GM19351 (cell line): Measurements from ENCODE around the gene PCBP3.
"Not testable (repeated sequence)": the region's sequence is repeated elsewhere in the genome, so short reads cannot be mapped to it uniquely, and the experiment has no call there.

Experiments used
- ATAC-seq: cut with Tn5 transposase; IDR thresholded peaks from one replicate; pipeline ENCODE4 v1.9.1; 2021; ENCODE audit warnings: mild to moderate bottlenecking, moderate library complexity; ENCODE audit not compliant: unreplicated experiment

PCBP3 gene

DNA sequence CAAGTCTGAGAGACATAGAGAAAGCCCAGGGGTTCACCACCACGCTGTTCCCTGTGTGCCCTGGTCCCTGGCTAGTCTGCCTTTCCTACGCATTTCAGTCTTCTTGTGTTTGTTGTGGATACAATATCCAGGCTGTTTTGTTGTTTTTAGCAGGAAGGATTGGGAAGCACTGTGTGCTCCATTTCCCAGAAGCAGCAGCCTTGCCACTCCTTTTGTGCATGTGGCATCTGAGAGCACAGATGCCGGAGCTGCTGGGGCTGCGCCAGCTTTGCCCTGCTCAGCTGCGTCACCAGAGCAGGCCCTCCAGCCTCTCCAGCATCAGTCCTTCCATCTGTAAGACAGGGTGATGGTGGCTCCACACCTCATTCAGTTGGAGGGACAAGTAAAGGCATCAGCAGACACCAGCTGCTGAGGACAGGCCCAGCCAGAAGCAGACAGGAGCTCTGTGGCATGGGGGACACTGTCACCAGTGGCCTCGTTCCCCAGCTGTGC is 243.6 kb downstream of the PCBP3 start:
- no peak for ATAC-seq

DNA sequence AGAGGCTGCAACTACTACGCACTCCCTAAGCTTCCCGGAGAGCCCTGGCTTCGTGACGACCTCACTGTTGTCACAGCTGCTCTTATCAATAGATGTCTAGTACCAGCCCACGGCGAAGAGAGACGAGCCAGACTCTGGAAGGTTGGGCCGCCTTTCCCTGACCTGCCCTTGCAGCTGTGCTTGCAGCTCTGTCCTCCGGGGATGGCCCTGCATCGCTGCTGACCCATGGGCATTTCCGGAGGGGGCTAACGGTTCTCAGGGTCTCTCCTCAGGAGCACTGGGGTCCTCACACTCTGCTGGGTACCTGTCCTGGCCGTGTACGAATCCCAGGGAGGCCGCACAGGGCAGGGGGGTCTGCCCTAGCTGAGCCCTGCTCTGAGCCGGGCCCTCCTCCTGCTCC is 244.3 kb downstream of the PCBP3 start:
- no peak for ATAC-seq

DNA sequence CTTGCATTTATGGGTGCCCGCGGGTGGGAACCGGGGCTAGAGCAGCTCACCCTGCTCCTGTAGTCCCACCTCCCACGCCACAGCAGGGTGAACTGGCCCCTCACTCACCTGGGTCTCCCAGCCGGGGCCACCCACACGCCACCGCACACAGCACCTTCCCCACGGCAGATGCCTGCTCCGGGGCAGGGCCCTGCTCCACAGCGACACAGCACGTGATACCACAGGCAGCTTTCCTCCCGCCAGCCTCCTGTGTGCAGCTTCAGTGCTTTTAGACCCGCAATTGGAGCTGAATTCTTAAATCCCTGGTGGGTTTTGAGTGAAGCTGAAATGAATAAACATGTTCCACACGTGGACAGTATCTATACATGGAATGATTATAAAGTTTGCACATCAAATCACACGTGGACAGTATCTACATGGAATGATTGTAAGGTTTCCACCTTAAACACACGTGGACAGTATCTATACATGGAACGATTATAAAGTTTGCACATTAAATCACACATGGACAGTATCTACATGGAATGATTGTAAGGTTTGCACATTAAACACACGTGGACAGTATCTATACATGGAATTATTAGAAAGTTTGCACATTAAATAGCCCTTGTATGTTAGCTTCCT is 245.0 kb downstream of the PCBP3 start:
- no peak for ATAC-seq

DNA sequence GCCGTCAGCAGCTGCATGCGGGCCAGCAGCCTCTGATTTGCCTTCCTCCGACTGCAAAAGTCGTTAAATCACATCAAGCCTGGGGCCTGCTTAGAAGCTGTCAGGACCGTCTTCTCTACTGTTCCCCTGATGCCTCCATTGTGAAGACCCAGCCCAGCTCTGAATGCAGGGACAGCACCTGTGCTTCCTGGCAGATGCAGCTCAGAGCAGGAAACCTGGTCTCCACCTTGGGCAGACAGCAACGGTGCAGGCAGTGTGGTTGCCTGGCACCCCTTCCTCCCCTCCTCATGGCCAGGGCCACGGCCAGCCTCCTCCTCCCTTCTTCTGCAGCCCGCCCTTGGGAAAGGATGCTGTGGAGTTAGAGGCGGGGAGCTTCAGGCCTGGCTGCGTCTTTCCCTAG is 245.7 kb downstream of the PCBP3 start:
- ATAC-seq, result no peak

DNA sequence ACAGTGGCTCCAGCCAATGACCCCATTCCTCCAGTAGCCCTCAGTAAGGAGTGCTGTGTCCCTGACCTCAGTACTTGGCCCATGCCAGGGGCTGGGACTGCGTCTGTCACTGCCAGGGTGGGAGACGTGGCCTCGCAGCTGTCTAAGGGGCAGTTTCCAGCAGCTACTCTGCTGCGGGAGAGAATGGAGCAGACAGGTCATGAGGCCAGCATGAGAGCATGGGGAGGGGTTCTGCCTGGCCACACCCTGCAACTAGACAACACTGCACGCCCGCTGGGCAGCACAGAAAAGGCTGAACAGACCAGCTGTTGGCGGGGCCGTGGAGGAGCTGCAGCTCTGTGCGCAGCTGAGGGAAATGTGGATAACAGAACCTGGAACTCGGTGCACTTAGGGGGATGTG is 246.4 kb downstream of the PCBP3 start:
- no peak for ATAC-seq

DNA sequence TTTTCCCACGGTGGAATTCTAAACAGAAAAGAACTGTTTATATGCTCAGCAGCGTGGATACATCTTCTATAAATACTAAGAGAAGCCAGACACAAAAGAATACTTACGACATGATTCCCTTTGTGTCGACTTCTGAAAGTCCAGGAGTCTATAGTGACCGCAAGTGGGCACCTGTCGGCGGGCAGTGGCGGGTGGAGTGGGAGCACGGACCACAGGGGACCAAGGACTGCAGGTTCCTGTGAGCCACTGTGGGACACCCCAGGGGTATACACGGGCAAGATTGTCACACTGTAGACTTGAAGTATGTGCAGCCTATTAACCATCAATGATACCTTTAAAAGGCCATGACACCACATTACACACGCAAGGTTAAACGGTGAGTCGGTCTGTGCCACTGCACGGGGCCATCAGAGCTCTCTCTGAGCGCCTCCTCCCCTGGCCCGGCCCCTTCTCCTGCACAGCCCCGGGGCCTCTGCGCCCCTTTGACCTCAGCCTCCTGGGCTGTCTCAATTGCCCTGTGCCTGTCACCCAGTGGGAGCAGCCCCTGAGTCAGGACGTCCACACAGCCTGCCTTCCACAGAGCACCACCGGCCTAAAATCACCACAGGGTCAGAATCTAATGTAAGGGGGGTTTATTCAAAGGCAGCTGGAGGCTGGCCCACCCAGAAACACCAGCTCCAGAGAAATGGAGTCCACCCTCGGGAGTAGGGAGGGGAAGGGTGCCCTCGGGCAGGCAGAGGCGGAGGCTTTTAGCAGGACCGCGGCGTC is 248.0 kb downstream of the PCBP3 start:
- ATAC-seq, result no peak

DNA sequence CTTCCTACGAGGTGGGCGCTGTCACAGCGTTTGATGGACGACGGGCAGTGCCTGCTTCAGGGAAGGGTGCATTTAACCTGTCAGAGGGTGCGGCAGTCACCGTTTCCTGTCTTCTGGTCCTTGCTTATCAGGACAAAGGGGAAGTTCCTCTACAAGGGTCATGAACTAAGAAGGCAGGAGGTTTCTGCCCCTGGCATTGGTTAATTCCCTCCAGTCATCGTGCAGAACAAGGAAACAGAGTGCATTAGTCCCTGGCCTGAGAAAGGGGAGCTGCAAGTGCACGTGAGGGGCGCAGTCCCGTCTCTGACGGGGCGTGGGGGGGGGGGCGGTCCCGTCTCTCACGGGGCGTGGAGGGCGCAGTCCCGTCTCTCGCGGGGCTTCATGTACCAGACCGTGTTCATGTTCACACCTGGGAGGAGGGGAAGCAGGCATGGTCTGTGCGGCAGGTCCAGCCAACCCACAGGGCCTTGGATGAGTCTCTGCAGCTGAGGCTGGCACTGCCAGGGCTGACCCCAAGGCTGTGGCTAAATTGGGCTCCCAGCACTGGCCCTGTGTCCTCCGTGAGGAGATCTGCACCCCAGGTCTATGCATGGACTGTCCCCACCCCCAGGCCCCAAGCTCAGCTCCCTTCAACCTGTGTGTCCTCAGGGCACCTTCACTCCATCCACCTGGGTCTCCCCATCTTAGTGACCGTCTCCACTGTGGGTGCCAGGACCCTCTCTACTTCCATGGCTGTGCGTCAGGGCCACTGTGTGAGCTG is 248.8 kb downstream of the PCBP3 start:
- ATAC-seq, result no peak

DNA sequence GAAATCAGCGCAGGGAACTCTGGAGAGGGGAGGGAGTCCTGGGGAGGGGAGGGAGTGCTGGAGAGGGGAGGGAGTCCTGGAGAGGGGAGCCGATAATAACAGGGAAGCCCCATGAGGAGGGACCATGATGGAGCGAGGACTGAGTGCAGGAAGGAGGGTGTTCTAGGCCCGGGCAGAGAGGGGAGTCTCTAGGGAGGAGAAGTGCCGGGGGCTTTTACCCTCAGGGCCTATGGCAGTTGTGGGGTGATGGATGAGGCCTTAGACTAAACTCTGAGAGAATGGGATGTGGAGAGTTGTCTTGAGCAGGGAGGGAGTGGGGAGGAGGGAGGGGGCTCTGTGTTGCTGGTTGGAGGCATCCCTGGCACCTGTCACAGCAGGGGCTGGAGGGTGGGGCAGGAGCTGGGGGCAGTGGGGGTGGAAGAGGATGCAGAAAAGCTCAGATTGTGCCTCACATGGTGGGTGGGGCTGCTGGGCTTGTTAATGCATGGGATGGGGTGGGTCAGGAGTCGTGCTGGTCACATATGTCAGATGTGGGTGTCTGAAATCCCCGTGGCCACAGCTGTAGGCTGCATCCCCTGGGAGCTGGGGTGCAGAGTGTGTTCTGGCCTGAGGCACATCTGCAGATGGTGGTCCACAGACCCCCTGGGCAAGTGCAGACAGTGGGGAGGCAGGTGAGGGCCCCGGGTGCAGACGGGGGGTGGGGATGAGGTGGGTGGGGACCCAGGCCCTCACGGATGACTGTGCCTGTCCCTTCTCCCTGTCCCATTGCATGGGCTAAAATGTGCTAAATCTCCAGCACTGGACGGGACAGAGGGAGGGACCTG is 249.6 kb downstream of the PCBP3 start:
- no peak for ATAC-seq

DNA sequence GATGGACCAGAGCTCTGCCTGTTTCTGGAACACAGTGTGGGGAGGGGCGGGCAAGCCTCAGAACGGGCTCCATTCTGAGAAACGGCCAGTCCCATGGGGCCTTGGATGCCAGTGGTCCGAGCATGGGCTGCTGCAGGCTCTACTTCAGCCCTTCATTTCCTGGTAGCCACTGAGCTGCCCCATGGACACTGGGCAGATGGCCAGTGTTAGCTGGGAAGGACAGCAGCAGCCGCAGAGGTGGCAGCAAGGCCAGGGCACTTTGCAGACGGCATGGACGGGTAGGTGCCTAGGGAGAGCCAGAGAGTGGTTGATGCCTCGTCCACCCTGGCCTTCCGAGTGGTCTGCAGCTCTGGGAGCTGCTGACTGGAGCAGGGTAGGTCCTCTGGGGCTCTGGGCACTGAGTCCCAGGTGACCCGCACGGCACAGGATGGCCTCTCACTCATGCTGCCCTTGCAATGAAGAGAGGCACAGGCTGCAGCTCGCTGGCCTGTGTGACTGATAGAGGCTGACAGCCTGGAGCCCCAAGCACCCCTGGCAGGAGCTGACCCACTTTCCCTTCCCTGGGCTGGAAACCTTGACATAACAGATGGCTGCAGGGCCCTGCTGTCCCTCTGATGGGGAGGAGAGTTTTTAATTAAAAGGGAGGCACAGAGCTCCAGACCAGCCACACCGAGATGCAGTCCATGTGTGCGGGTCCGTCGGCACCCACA is 250.4 kb downstream of the PCBP3 start:
- no peak for ATAC-seq

DNA sequence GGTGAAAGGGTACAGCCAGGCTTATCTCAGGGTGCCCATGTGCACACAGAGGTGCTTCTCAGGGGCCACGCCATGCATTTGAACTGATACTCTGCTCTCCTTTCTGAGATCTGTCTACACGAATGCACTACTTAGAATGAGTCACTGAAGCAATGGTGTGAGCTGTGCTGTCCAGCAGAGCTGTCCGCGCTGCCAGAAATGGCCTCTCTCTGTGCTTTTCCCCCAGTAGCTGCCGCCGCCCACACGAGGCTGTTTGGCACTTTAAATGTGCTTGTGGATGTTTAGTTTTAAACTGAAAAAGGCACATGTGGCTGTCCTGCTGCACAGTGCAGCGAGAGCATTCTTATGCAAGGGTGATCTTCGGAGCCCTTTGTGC is 250.9 kb downstream of the PCBP3 start:
- no peak for ATAC-seq

DNA sequence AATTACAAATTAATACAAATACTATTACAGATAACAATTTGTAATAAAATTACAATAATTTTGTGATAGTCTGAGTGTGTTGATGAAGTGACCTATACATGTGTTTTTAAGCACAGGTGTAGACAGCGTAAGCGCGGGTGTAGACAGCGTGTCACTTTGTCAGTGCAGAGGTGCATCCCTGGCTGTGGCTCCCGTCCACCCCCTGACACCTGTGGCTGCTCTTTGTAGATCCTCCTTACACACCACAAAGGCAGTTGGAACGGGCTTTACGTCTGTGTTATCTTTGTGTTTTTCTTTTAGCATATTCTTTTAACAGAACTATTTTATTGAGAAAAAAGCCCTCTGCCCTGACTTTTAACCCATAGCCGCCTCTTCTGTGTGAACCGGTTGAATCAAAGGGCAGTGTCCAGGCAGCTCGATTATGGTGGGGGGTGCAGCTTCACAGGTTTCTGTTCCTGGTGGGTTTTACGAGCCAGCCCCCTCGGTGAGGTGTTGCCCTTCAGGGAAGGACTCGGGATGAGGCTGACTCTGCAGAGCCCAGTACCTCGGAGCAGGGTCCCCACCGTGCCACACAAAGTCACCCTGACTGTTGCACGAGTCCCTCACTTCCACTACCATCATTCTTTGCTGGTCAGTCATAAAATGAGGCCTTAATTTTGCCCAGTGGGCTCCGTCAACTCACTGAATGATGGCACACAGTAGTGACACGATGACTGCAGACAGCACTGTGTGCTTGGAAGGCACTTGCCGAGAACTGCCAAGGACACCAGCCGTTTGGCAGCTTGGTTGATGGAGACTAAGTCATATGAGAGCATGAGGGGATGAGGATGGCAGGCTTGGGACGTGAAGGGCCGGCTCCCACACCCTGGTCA is 251.6 kb downstream of the PCBP3 start:
- ATAC-seq, result no peak

DNA sequence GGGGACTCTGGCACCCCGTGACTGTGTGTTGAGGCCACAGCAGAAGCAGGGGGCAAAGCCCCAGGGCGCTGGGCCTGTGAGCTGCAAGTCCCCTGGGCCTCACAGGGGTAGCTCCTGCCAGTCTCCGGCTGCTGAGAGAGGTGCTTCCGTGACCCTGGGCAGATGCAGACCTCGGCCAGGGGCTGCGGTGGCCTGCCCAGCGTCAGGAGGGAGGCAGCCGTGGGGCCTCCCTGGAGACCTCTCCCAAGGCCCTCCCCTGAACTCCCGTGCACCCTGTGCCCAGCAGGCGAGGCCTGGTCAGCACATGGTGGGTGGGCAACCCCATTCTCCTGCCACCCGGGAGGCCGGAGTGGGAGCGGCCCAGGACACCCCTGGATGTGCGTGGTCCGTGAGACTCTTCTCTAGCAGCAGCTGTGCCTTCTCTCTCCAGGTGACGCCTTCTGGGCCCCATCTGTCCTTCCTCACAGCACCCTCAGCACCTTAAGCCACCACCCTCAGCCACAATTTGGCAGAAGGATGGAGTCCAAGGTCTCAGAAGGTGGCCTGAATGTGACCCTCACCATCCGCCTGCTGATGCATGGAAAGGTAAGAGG is 252.3 kb downstream of the PCBP3 start:
- no peak for ATAC-seq

DNA sequence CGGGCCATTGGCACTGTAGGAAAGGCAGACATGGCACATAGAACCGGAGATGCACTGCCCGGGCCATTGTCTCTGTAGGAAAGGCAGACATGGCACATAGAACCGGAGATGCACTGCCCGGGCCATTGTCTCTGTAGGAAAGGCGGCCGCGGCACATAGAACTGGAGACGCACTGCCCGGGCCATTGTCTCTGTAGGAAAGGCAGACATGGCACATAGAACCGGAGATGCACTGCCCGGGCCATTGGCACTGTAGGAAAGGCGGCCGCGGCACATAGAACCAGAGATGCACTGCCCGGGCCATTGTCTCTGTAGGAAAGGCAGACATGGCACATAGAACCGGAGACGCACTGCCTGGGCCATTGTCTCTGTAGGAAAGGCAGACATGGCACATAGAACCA is 252.9 kb downstream of the PCBP3 start:
- not testable (repeated sequence) for ATAC-seq

DNA sequence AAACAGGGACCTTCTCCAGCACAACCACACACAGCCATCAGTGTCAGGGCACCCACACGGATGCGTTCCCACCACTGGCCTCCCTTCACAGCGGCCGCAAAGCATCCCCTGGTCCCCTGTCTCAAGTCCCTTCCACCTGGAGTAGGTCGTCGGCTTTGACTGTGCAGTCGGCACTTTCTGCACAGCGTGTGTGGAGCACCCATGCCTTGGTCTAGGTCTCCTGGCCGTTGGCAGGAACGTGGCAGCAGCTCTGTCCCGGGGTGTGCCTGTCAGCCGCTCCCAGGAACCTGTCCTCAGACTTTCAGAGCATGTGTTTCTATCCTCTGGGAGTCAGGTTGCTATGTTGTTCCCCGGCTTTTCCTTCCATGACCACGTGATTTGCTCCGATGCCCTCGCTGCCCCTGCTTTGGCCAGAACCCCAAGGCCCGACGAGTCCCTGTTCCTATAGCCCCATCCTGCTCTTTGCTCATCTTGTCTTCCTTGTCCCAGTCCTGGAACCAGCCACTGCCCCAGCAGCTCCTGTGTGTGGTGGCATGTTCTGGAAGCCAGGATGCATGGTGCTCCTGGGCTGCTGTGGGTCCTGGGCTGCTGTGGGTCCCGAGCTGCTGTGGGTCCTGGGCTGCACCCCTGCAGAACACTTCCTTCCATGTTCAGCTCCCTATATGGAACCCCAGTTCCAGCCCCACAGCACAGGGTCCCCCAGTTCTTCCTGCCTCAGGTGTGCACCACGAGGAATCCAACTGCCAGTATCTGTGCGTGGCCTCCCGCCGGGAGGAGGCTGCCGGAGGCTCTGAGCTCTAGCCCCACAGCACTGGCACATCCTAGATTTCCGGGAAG is 253.9 kb downstream of the PCBP3 start:
- ATAC-seq, result no peak

DNA sequence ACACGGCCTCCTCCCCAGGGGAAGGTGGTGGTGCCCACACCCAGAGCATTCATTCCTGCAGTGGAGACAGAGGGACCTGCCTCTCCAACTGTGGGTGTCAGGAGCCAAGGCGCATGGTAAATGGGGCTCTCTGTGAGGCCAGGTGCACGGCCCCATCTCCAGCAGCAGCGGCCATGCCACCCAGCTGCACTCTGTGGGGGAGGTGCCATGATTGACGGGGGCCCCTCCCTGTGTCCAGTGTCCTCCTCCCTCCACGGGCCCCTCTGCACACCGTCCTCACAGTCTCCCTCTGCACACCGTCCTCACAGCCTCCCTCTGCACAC is 254.5 kb downstream of the PCBP3 start:
- no peak for ATAC-seq

DNA sequence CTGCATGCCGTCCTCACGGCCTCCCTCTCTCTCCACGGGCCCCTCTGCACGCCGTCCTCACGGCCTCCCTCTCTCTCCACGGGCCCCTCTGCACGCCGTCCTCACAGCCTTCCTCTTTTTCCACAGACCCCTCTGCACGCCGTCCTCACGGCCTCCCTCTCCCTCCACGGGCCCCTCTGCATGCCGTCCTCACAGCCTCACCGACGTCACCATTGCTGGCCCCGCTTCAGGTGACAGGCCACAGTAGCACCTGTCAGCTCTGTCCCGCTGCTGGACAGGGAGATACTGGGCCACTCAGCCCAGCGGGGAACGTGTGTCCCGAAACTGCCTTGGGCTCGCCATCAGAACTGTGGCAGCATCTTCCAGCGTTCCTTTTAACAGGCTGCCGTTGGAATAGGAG is 255.3 kb downstream of the PCBP3 start:
- ATAC-seq, result no peak

DNA sequence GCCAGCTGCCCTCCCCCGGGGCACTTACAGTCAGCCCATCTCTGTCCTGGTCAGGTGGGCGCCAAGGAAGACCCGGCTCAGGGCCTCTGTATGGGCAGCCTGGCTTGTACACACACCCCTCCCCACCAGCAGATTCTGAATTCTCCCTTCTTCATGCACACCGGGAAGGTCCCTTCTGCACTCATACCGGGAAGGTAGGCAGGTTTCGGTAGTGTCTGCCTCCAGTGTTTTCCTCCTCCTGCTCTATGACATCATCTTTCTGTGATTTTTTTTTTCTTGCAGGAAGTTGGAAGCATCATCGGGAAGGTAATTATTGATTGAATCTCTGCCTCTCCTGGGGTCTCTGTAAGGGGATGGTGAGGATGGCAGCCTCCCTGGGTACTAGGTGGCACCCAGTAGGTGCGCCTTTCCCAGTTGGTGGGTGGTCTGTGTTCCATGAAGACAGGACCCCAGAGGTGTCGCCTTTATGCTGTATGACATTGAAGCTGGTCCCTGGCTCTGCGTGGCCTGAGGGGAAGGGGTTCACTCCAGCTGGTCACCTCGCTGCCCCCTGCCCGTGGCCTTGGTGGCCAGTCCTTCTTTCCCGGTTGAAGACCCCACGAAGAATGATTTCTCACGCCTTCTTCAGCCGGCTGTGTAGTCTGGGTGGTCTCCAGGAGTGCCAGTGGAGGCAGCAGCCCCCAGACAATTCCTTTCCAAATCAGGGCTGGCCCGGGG is 255.9 kb downstream of the PCBP3 start:
- ATAC-seq, result no peak
